CD4-positive, alpha-beta T cell (primary cell): ENCODE data around the gene GADD45A. TPM values are rescaled to one million over a fixed set of nuclear protein-coding genes. Genes with fewer than 3 reads are reported as not detected.
A peak's percentile ranks its signal among the peaks of the same experiment; 100 is the strongest.

ENCODE experiments used
- ATAC-seq: fragments of 200-7000 bp; cut with Tn5 transposase; one replicate; pipeline ENCODE4 v1.10.0; 2022; ENCODE audit warnings: mild to moderate bottlenecking; ENCODE audit not compliant: poor library complexity
- CTCF ChIA-PET: fragments of 350-600 bp; sonication (Branson Sonifier 250); formaldehyde crosslinking; loops from one replicate; lab custom pipeline; 2021; ENCODE audit warnings: antibody characterized with exemption, inconsistent platforms; lab: Charles Lee
- POLR2A ChIA-PET: fragments of 350-600 bp; sonication (Branson Sonifier 250); formaldehyde crosslinking; loops from one replicate; lab custom pipeline; 2021; ENCODE audit warnings: antibody characterized with exemption, inconsistent platforms; lab: Charles Lee
- DNase-seq, 14 experiments: peaks; one replicate each; pipeline ENCODE4 v3.0.0-alpha.2; 2013 to 2020; ENCODE audit warnings: mixed read lengths in 2 of 14
- H3K27ac ChIP-seq, 2 donors: one replicate each; pipeline versions ENCODE4 v1.5.1 to v1.7.0; 2013; ENCODE audit warnings: low read length in 2 of 2, low read depth in 1 of 2, mild to moderate bottlenecking in 1 of 2
- H3K27me3 ChIP-seq, 2 experiments: 1 replicate in 1 of 2; 2 replicates in 1 of 2; pipeline versions ENCODE4 v1.6.1 to v1.7.0; 2013; ENCODE audit warnings: low read length in 2 of 2, control low read depth in 1 of 2, mild to moderate bottlenecking in 1 of 2, moderate library complexity in 1 of 2; ENCODE audit not compliant: insufficient read depth in 2 of 2, control insufficient read depth in 1 of 2
- H3K36me3 ChIP-seq: one replicate; pipeline ENCODE4 v1.6.1; 2013; ENCODE audit warnings: low read length, control low read depth; ENCODE audit not compliant: insufficient read depth
- H3K4me1 ChIP-seq: one replicate; pipeline ENCODE4 v1.6.1; 2013; ENCODE audit warnings: low read length, control low read depth; ENCODE audit not compliant: insufficient read depth
- H3K4me3 ChIP-seq: one replicate; pipeline ENCODE4 v1.5.1; 2013; ENCODE audit warnings: mild to moderate bottlenecking, low read length, moderate library complexity
- H3K9me3 ChIP-seq, 2 experiments: 1 replicate in 1 of 2; 2 replicates in 1 of 2; pipeline versions ENCODE4 v1.6.1 to v1.7.0; 2013; ENCODE audit warnings: low read length in 2 of 2, mild to moderate bottlenecking in 2 of 2, control low read depth in 1 of 2, moderate library complexity in 1 of 2; ENCODE audit not compliant: control insufficient read depth in 1 of 2, insufficient read depth in 1 of 2
- H3K27ac Mint-ChIP-seq: one replicate; pipeline ENCODE4 v1.8.0; 2020; ENCODE audit warnings: mixed read lengths
- H3K27me3 Mint-ChIP-seq: one replicate; pipeline ENCODE4 v1.8.0; 2021; ENCODE audit warnings: mixed read lengths
- H3K36me3 Mint-ChIP-seq: one replicate; pipeline ENCODE4 v1.8.0; 2021; ENCODE audit warnings: low read depth, mixed read lengths
- H3K4me1 Mint-ChIP-seq: one replicate; pipeline ENCODE4 v1.8.0; 2021; ENCODE audit warnings: low read depth, mixed read lengths
- H3K4me3 Mint-ChIP-seq: one replicate; pipeline ENCODE4 v1.8.0; 2020; ENCODE audit warnings: mild to moderate bottlenecking, mixed read lengths
- H3K9me3 Mint-ChIP-seq: one replicate; pipeline ENCODE4 v1.8.0; 2020; ENCODE audit warnings: mixed read lengths
- CTCF ChIP-seq: fragments of 200-600 bp; IDR thresholded peaks from one replicate; pipeline ENCODE4 v1.8.0; 2022; ENCODE audit warnings: antibody characterized with exemption, mild to moderate bottlenecking
- intact Hi-C, 2 experiments: fragments of 100-400 bp; cut with DNase I in 1 of 2; cut with micrococcal nuclease in 1 of 2; formaldehyde crosslinking; loops; one replicate each; pipeline versions ENCODE4 v1.15.1 to v1.9.0; 2023 to 2025; cut with DNase I, micrococcal nuclease
- total RNA-seq, 174 experiments: library from RNA in 2 of 174; stranded (reverse) in 2 of 174; gene quantifications; one replicate each; pipeline ENCODE4 v1.2.3 and lab custom pipeline; 2021 to 2026

The GADD45A gene
- total RNA-seq, 2 experiments from 2014 or later, result 136 to 140 TPM

- peaks cover 9% of the 10 kb centered on the region for H3K27me3 Mint-ChIP-seq
- no peaks in the 10 kb centered on the region for H3K36me3 Mint-ChIP-seq
- TF ChIP-seq CTCF, result no peak
- ATAC-seq (no peak), DNase-seq (no peak)
- no peaks in the 10 kb centered on the region for H3K9me3 ChIP-seq
- H3K4me3 Mint-ChIP-seq, result no peak overlapping the region
- no peaks in the 10 kb centered on the region for H3K9me3 Mint-ChIP-seq
- H3K27ac Mint-ChIP-seq, result peak overlapping the region; percentile 62
- no peak overlapping the region for H3K4me3 ChIP-seq
- H3K27ac ChIP-seq, result no peak overlapping the region
- intact Hi-C loops, result loop anchor here (1.0 to 2.0 kb wide), 2 partner anchors 12 to 15 kb away; partner anchors contain the start of gene GADD45A (in 1 of the 2)
- CTCF ChIA-PET, result interaction anchor here (1.0 to 1.2 kb wide), 2 partner anchors 11 to 13 kb away, joined by 4 read pairs; no protein-coding TSS in a partner anchor
- H3K36me3 ChIP-seq, result no peaks in the 10 kb centered on the region
- POLR2A ChIA-PET, result interaction anchor here (1.1 to 4.1 kb wide), 3 partner anchors 9 to 67 kb away, joined by 4 to 74 read pairs (median 4); partner anchors contain the start of gene GADD45A
- H3K4me1 ChIP-seq, result peaks cover 11% of the 10 kb centered on the region
- peaks cover 0 to 9% of the 10 kb centered on the region in 2 experiments for H3K27me3 ChIP-seq
- peaks cover 23% of the 10 kb centered on the region for H3K4me1 Mint-ChIP-seq
Measured at GRCh38 chr1:67673468-67674201, 11.4 kb upstream of the GADD45A start.

- Mint-ChIP-seq H3K9me3 (no peaks in the 10 kb centered on the region), H3K4me1 (peaks cover 23% of the 10 kb centered on the region), H3K27me3 (peaks cover 5% of the 10 kb centered on the region), H3K36me3 (no peaks in the 10 kb centered on the region), H3K4me3 (peak overlapping the region; percentile 49), H3K27ac (peak overlapping the region; percentile 62)
- peak; percentile 3 to 81 (median 34) for DNase-seq
- Histone ChIP-seq H3K27ac (no peak overlapping the region), H3K9me3 (no peaks in the 10 kb centered on the region), H3K4me1 (peaks cover 11% of the 10 kb centered on the region), H3K4me3 (no peak overlapping the region), H3K27me3 (peaks cover 0 to 3% of the 10 kb centered on the region in 2 experiments), H3K36me3 (no peaks in the 10 kb centered on the region)
- peak; percentile 80 for ATAC-seq
- intact Hi-C loops, result loop anchor here (1.0 to 2.0 kb wide), 2 partner anchors 11 to 14 kb away; partner anchors contain the start of gene GADD45A (in 1 of the 2)
- no peak for TF ChIP-seq CTCF
- CTCF ChIA-PET, result interaction anchor here (1.0 to 1.6 kb wide), 2 partner anchors 10 to 12 kb away, joined by 4 to 5 read pairs; partner anchors contain the start of gene GADD45A
- POLR2A ChIA-PET, result interaction anchor here (1.1 to 4.1 kb wide), 3 partner anchors 11 to 1343 kb away, joined by 3 to 74 read pairs (median 4); partner anchors contain the start of gene GADD45A
Measured at GRCh38 chr1:67674260-67675011, 10.6 kb upstream of the GADD45A start.

GRCh38 chr1:67675800-67676199 lies 9.2 kb upstream of the GADD45A start:
- no peak for ATAC-seq
- Histone ChIP-seq H3K27ac (no peak overlapping the region), H3K27me3 (no peaks in the 10 kb centered on the region), H3K9me3 (no peaks in the 10 kb centered on the region), H3K4me1 (peaks cover 11% of the 10 kb centered on the region), H3K36me3 (no peaks in the 10 kb centered on the region), H3K4me3 (no peak overlapping the region)
- POLR2A ChIA-PET, result interaction anchor here (4.1 kb wide), 1 partner anchor 9 kb away, joined by 74 read pairs; the partner anchor contains the start of gene GADD45A
- no peak overlapping the region for H3K4me3 Mint-ChIP-seq
- H3K4me1 Mint-ChIP-seq, result peaks cover 23% of the 10 kb centered on the region
- no peak overlapping the region for H3K27ac Mint-ChIP-seq
- TF ChIP-seq CTCF, result no peak
- no peak for DNase-seq
- H3K36me3 Mint-ChIP-seq, result no peaks in the 10 kb centered on the region
- peaks cover 2% of the 10 kb centered on the region for H3K27me3 Mint-ChIP-seq
- intact Hi-C loops, result loop anchor here in 1 of 2 experiments (2.0 kb wide), 1 partner anchor 13 kb away; no protein-coding TSS in a partner anchor
- no peaks in the 10 kb centered on the region for H3K9me3 Mint-ChIP-seq
- CTCF ChIA-PET, result interaction anchor here (1.6 kb wide), 1 partner anchor 9 kb away, joined by 5 read pairs; the partner anchor contains the start of gene GADD45A
